ENCODE results near the gene CDC5L. TPM values are rescaled to one million over a fixed set of nuclear protein-coding genes. Genes with fewer than 3 reads are reported as not detected.
A peak's percentile ranks its signal among the peaks of the same experiment; 100 is the strongest.

CDC5L gene
- total and polyA plus RNA-seq, 2 of the 13 experiments (the other 11 are each of a cell fraction or from before 2014, with no cell fraction given) = 11.0 to 34.2 TPM

- 0 out of 2 replicates have a peak, but pooled peaks have one; percentile 12 for TF ChIP-seq CENPBD1 (CRISPR knock-in tag; IDR thresholded peaks at IDR 0.05; ENCODE audit: borderline replicate concordance, low read depth)
- peak; percentile 82 for TF ChIP-seq KDM2A (CRISPR knock-in tag; IDR thresholded peaks at IDR 0.05; ENCODE audit: borderline replicate concordance, low read depth)
- TF ChIP-seq ZNF503 (CRISPR knock-in tag; IDR thresholded peaks at IDR 0.05) = peak; percentile 18; the same call in 1 of the 2 replicates
- peak; percentile 60; the same call in 1 of the 2 replicates for TF ChIP-seq ZC3H4 (CRISPR knock-in tag; IDR thresholded peaks at IDR 0.05; ENCODE audit: borderline replicate concordance)
- no peak for TF ChIP-seq GABPA (IDR thresholded peaks at IDR 0.05; ENCODE audit: low read depth, low read length)
- TF ChIP-seq GABPA (CRISPR knock-in tag; IDR thresholded peaks at IDR 0.05; ENCODE audit: low read depth) = peak; percentile 68; the same call in 1 of the 2 replicates
- TF ChIP-seq FOSL1 (CRISPR knock-in tag; IDR thresholded peaks at IDR 0.05; ENCODE audit: borderline replicate concordance) = no peak
- peak; percentile 99 for TF ChIP-seq ZHX1 (CRISPR knock-in tag; IDR thresholded peaks at IDR 0.05; ENCODE audit: low read depth)
- TF ChIP-seq NFAT5 (CRISPR knock-in tag; IDR thresholded peaks at IDR 0.05) = peak; percentile 71; the same call in 1 of the 2 replicates
- TF ChIP-seq ZBTB8A (CRISPR knock-in tag; IDR thresholded peaks at IDR 0.05; ENCODE audit: borderline replicate concordance, low read depth) = no peak
- peak; percentile 55; the same call in 1 of the 2 replicates for TF ChIP-seq ESRRA (CRISPR knock-in tag; IDR thresholded peaks at IDR 0.05; ENCODE audit: low read depth)
- peak; percentile 21; the same call in 1 of the 2 replicates for TF ChIP-seq CCDC6 (CRISPR knock-in tag; IDR thresholded peaks at IDR 0.05)
- peak; percentile 64; the same call in 1 of the 2 replicates for TF ChIP-seq TRAFD1 (CRISPR knock-in tag; IDR thresholded peaks at IDR 0.05; ENCODE audit: borderline replicate concordance)
- no peak for TF ChIP-seq RFX1 (IDR thresholded peaks at IDR 0.05)
- no peak for TF ChIP-seq CENPX (CRISPR knock-in tag; IDR thresholded peaks at IDR 0.05)
These were observed at the start of gene CDC5L (continued) for GRCh38 chr6:44387346-44388134.
